ENCODE measurements around the gene ATP6AP2. TPM values are rescaled to one million over a fixed set of nuclear protein-coding genes. Genes with fewer than 3 reads are reported as not detected.

ATP6AP2 gene
- total RNA-seq, 1 experiment from 2014 or later, result 67.5 TPM

DNA sequence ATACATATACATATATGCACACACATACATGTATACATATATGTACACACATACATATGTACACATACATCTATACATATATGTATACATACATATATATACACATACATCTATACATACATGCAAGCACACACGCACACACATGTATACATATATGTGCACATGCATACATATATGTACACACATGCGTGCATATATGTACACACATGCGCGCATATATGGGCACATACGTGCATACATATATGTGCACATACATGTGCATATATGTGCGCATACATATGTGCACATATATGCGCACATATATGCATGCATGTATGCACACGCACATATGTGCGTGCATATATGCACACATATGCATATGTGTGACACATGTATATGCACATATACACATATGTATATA is 35.2 kb downstream of the ATP6AP2 start:
- Histone ChIP-seq H3K79me2 (ENCODE audit: insufficient read depth, low read length) (no peaks in the 10 kb centered on the region), H3K9ac (ENCODE audit: extremely low read depth, insufficient read length, low read length) (no peak overlapping the region), H3K79me1 (ENCODE audit: insufficient read depth, low read depth, low read length, poor library complexity, severe bottlenecking) (no peaks in the 10 kb centered on the region), H2BK15ac (ENCODE audit: low read depth, low read length) (no peak overlapping the region), H3K27me3 (ENCODE audit: insufficient read depth, low read length) (no peaks in the 10 kb centered on the region), H4K20me1 (ENCODE audit: control insufficient read depth, insufficient read depth, insufficient read length) (no peaks in the 10 kb centered on the region), H4K5ac (ENCODE audit: insufficient read length, low read depth, low read length) (no peak overlapping the region), H3K23me2 (ENCODE audit: insufficient read length, low read depth, low read length, poor library complexity, severe bottlenecking) (no peaks in the 10 kb centered on the region), H3K23ac (ENCODE audit: insufficient read length, low read depth, low read length) (no peak overlapping the region), H2BK5ac (ENCODE audit: insufficient read length, low read length) (no peak overlapping the region), H4K8ac (replicated peaks; ENCODE audit: insufficient read length, low read depth, low read length) (no peak overlapping the region), H4K91ac (ENCODE audit: insufficient read length, low read depth, low read length) (no peak overlapping the region), H2BK20ac (ENCODE audit: low read depth, low read length, poor library complexity, severe bottlenecking) (no peak overlapping the region), H3K4me2 (ENCODE audit: insufficient read depth, insufficient read length, low read length) (no peak overlapping the region), H2BK12ac (ENCODE audit: insufficient read length, low read depth, low read length) (no peak overlapping the region), H2AK5ac (ENCODE audit: insufficient read length, low read length) (no peak overlapping the region), H3K9me3 (ENCODE audit: control insufficient read depth, low read depth, low read length) (no peaks in the 10 kb centered on the region), H3K27ac (ENCODE audit: insufficient read length, low read depth, low read length) (no peak overlapping the region), H3K56ac (ENCODE audit: insufficient read length, low read depth, low read length) (no peak overlapping the region), H3K14ac (ENCODE audit: insufficient read depth, low read length) (no peak overlapping the region), H2BK120ac (ENCODE audit: low read depth, low read length, poor library complexity, severe bottlenecking) (no peak overlapping the region), H3T11ph (ENCODE audit: low read length) (no peak overlapping the region), H3K4ac (ENCODE audit: low read depth, low read length) (no peak overlapping the region), H2AFZ (ENCODE audit: low read length) (no peak overlapping the region), H3K18ac (ENCODE audit: insufficient read length, low read depth, low read length) (no peak overlapping the region), H3K4me1 (ENCODE audit: insufficient read depth, low read length) (no peaks in the 10 kb centered on the region)
- no peak for DNase-seq
- Mint-ChIP-seq H3K4me1 (no peaks in the 10 kb centered on the region), H3K27ac (no peak overlapping the region), H3K4me3 (no peak overlapping the region), H3K9me3 (peaks cover 38 to 42% of the 10 kb centered on the region in 2 experiments), H3K27me3 (ENCODE audit: low read depth) (no peaks in the 10 kb centered on the region), H3K36me3 (ENCODE audit: insufficient read depth in 1 of 3, low read depth in 3 of 3) (no peaks in the 10 kb centered on the region; a peak in 1 of 7 replicates)
- TF ChIP-seq, protein P1, sequence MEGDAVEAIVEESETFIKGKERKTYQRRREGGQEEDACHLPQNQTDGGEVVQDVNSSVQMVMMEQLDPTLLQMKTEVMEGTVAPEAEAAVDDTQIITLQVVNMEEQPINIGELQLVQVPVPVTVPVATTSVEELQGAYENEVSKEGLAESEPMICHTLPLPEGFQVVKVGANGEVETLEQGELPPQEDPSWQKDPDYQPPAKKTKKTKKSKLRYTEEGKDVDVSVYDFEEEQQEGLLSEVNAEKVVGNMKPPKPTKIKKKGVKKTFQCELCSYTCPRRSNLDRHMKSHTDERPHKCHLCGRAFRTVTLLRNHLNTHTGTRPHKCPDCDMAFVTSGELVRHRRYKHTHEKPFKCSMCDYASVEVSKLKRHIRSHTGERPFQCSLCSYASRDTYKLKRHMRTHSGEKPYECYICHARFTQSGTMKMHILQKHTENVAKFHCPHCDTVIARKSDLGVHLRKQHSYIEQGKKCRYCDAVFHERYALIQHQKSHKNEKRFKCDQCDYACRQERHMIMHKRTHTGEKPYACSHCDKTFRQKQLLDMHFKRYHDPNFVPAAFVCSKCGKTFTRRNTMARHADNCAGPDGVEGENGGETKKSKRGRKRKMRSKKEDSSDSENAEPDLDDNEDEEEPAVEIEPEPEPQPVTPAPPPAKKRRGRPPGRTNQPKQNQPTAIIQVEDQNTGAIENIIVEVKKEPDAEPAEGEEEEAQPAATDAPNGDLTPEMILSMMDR (conservative IDR thresholded peaks at IDR 0.05), result no peak
- WGBS (ENCODE audit: extremely low coverage, insufficient read length, low lambda C conversion rate), result no CpG with 5 or more reads among the region's 9 CpGs
